IPS DF 6.9 (cell line): ENCODE results near the gene TMEM123.

Experiments
- DNase-seq: peaks from one replicate; pipeline ENCODE4 v3.0.0-alpha.2; 2013; ENCODE audit warnings: low read depth, low spot score
- H3K27ac ChIP-seq: one replicate; pipeline ENCODE4 v1.5.1; 2013; ENCODE audit warnings: low read length, control low read depth
- H3K27me3 ChIP-seq: 2 replicates; pipeline ENCODE4 v1.6.1; 2013; ENCODE audit warnings: mild to moderate bottlenecking, low read length; ENCODE audit not compliant: control insufficient read depth, insufficient read depth
- H3K36me3 ChIP-seq: 2 replicates; pipeline ENCODE4 v1.6.1; 2013; ENCODE audit warnings: low read length; ENCODE audit not compliant: control insufficient read depth, insufficient read depth
- H3K4me1 ChIP-seq: 2 replicates; pipeline ENCODE4 v1.6.1; 2013; ENCODE audit warnings: low read length; ENCODE audit not compliant: control insufficient read depth, insufficient read depth
- H3K4me3 ChIP-seq: 2 replicates; pipeline ENCODE4 v1.5.1; 2013; ENCODE audit warnings: mild to moderate bottlenecking, low read length
- H3K9me3 ChIP-seq: 2 replicates; pipeline ENCODE4 v1.6.1; 2013; ENCODE audit warnings: low read length, inconsistent platforms; ENCODE audit not compliant: control insufficient read depth, insufficient read depth
- WGBS: extraction: QIAGEN DNeasy Blood & Tissue Kit; methylation state at CpG from one replicate; pipeline ENCODE4 v1.1.7; 2013; ENCODE audit warnings: mixed read lengths, missing lambda C conversion rate; ENCODE audit not compliant: insufficient read length, insufficient coverage; 5-methylcytosine and 5-hydroxymethylcytosine counted together

Gene TMEM123

GRCh38 chr11:102415304-102415916 lies 37.2 kb downstream of the TMEM123 start:
- DNase-seq, result no peak
- WGBS, result 100% methylated on average over 1 of the region's 1 CpG
- Histone ChIP-seq H3K27ac (no peak overlapping the region), H3K9me3 (no peaks in the 10 kb centered on the region), H3K4me1 (no peaks in the 10 kb centered on the region), H3K36me3 (no peaks in the 10 kb centered on the region), H3K27me3 (no peaks in the 10 kb centered on the region), H3K4me3 (no peak overlapping the region)

- Histone ChIP-seq H3K27ac (no peak overlapping the region), H3K36me3 (no peaks in the 10 kb centered on the region), H3K9me3 (no peaks in the 10 kb centered on the region), H3K4me3 (no peak overlapping the region), H3K4me1 (no peaks in the 10 kb centered on the region), H3K27me3 (no peaks in the 10 kb centered on the region)
- WGBS, result no CpG with 5 or more reads among the region's 2 CpGs
- DNase-seq, result no peak
Observed at GRCh38 chr11:102414559-102414958, 38.0 kb downstream of the TMEM123 start.

GRCh38 chr11:102413497-102413896 lies 39.1 kb downstream of the TMEM123 start:
- H3K27ac ChIP-seq, result no peak overlapping the region
- DNase-seq, result no peak
- no peak overlapping the region for H3K4me3 ChIP-seq
- no CpG with 5 or more reads among the region's 4 CpGs for WGBS
- no peaks in the 10 kb centered on the region for H3K27me3 ChIP-seq
- H3K9me3 ChIP-seq, result no peaks in the 10 kb centered on the region
- no peaks in the 10 kb centered on the region for H3K36me3 ChIP-seq
- no peaks in the 10 kb centered on the region for H3K4me1 ChIP-seq

GRCh38 chr11:102411142-102411541 lies 41.4 kb downstream of the TMEM123 start:
- no peak overlapping the region for H3K27ac ChIP-seq
- H3K27me3 ChIP-seq, result no peaks in the 10 kb centered on the region
- H3K9me3 ChIP-seq, result no peaks in the 10 kb centered on the region
- no peak for DNase-seq
- H3K36me3 ChIP-seq, result no peaks in the 10 kb centered on the region
- H3K4me3 ChIP-seq, result no peak overlapping the region
- no peaks in the 10 kb centered on the region for H3K4me1 ChIP-seq
- WGBS, result no CpG with 5 or more reads among the region's 7 CpGs

- WGBS, result no CpG with 5 or more reads among the region's 5 CpGs
- Histone ChIP-seq H3K27ac (no peak overlapping the region), H3K36me3 (no peaks in the 10 kb centered on the region), H3K4me1 (no peaks in the 10 kb centered on the region), H3K4me3 (no peak overlapping the region), H3K27me3 (no peaks in the 10 kb centered on the region), H3K9me3 (no peaks in the 10 kb centered on the region)
- DNase-seq, result no peak
Observed at GRCh38 chr11:102410382-102410784, 42.2 kb downstream of the TMEM123 start.

GRCh38 chr11:102408339-102408738 lies 44.2 kb downstream of the TMEM123 start:
- DNase-seq, result no peak
- Histone ChIP-seq H3K9me3 (no peaks in the 10 kb centered on the region), H3K27me3 (no peaks in the 10 kb centered on the region), H3K36me3 (no peaks in the 10 kb centered on the region), H3K27ac (no peak overlapping the region), H3K4me1 (no peaks in the 10 kb centered on the region), H3K4me3 (no peak overlapping the region)
- no CpG with 5 or more reads among the region's 1 CpG for WGBS

- Histone ChIP-seq H3K27ac (no peak overlapping the region), H3K4me3 (no peak overlapping the region)
- DNase-seq, result no peak
Observed at GRCh38 chr11:102407901-102408300, 44.7 kb downstream of the TMEM123 start.

GRCh38 chr11:102406099-102406498 lies 46.5 kb downstream of the TMEM123 start:
- DNase-seq, result no peak
- no CpG with 5 or more reads among the region's 2 CpGs for WGBS
- no peaks in the 10 kb centered on the region for H3K4me1 ChIP-seq
- no peaks in the 10 kb centered on the region for H3K9me3 ChIP-seq
- no peaks in the 10 kb centered on the region for H3K36me3 ChIP-seq
- H3K4me3 ChIP-seq, result no peak overlapping the region
- no peaks in the 10 kb centered on the region for H3K27me3 ChIP-seq
- no peak overlapping the region for H3K27ac ChIP-seq

More at GRCh38 chr11:102407901-102408300, 44.7 kb downstream of the TMEM123 start:
- WGBS, result no CpG with 5 or more reads among the region's 3 CpGs
- Histone ChIP-seq H3K27me3 (no peaks in the 10 kb centered on the region), H3K36me3 (no peaks in the 10 kb centered on the region), H3K9me3 (no peaks in the 10 kb centered on the region), H3K4me1 (no peaks in the 10 kb centered on the region)

GRCh38 chr11:102405501-102405900 lies 47.1 kb downstream of the TMEM123 start:
- Histone ChIP-seq H3K36me3 (no peaks in the 10 kb centered on the region), H3K27me3 (no peaks in the 10 kb centered on the region), H3K9me3 (no peaks in the 10 kb centered on the region), H3K27ac (no peak overlapping the region), H3K4me3 (no peak overlapping the region), H3K4me1 (no peaks in the 10 kb centered on the region)
- DNase-seq, result no peak
- no CpG with 5 or more reads among the region's 5 CpGs for WGBS

- Histone ChIP-seq H3K27ac (no peak overlapping the region), H3K36me3 (no peaks in the 10 kb centered on the region), H3K27me3 (no peaks in the 10 kb centered on the region), H3K4me3 (no peak overlapping the region), H3K4me1 (no peaks in the 10 kb centered on the region; the same call in 1 of the 2 replicates), H3K9me3 (no peaks in the 10 kb centered on the region)
- no peak for DNase-seq
Observed at GRCh38 chr11:102402548-102402947, 50.0 kb downstream of the TMEM123 start.

- no peak overlapping the region for H3K27ac ChIP-seq
- no peaks in the 10 kb centered on the region for H3K36me3 ChIP-seq
- no peak overlapping the region for H3K4me3 ChIP-seq
- H3K27me3 ChIP-seq, result no peaks in the 10 kb centered on the region
- no CpG with 5 or more reads among the region's 3 CpGs for WGBS
- no peaks in the 10 kb centered on the region; the same call in 1 of the 2 replicates for H3K4me1 ChIP-seq
- H3K9me3 ChIP-seq, result no peaks in the 10 kb centered on the region
- no peak for DNase-seq
Observed at GRCh38 chr11:102401905-102402304, 50.7 kb downstream of the TMEM123 start.
